HepG2 (cell line): ENCODE data around the gene B4GALT3. TPM values are rescaled to one million over a fixed set of nuclear protein-coding genes. Genes with fewer than 3 reads are reported as not detected.
A peak's percentile ranks its signal among the peaks of the same experiment; 100 is the strongest.

Source experiments
- CAMTA2 ChIP-seq: sonication (generic); formaldehyde crosslinking; IDR thresholded peaks from 2 replicates; pipeline ENCODE4 v1.4.0; 2020; ENCODE audit warnings: mild to moderate bottlenecking, missing genetic modification reagents, borderline replicate concordance
- ELF1 ChIP-seq: sonication (generic); formaldehyde crosslinking; IDR thresholded peaks from 2 replicates; pipeline ENCODE4 v1.4.0; 2020; ENCODE audit warnings: missing genetic modification reagents
- ERF ChIP-seq: IDR thresholded peaks from 2 replicates; pipeline ENCODE4 v1.6.1; 2018; ENCODE audit warnings: missing biosample characterization, missing genetic modification reagents
- HES4 ChIP-seq: sonication (generic); formaldehyde crosslinking; IDR thresholded peaks from 2 replicates; pipeline ENCODE4 v1.9.0; 2021; ENCODE audit warnings: mild to moderate bottlenecking, missing genetic modification reagents, borderline replicate concordance
- JUND ChIP-seq: sonication (generic); formaldehyde crosslinking; IDR thresholded peaks from 2 replicates; pipeline ENCODE4 v1.8.0; 2022; ENCODE audit warnings: mild to moderate bottlenecking, missing genetic modification reagents
- KDM4B ChIP-seq: sonication (generic); formaldehyde crosslinking; IDR thresholded peaks from 2 replicates; pipeline ENCODE4 v1.4.0; 2020; ENCODE audit warnings: missing genetic modification reagents
- PCBP1 ChIP-seq: fragments of 200-400 bp; formaldehyde crosslinking; IDR thresholded peaks from 2 replicates; pipeline ENCODE4 v1.6.1; 2017; ENCODE audit warnings: mild to moderate bottlenecking, low read depth, low read length, borderline replicate concordance
- ZNF547 ChIP-seq: sonication (generic); formaldehyde crosslinking; IDR thresholded peaks from 2 replicates; pipeline ENCODE4 v1.5.1; 2020; ENCODE audit warnings: mild to moderate bottlenecking, missing genetic modification reagents
- ZNF724P ChIP-seq: sonication (generic); formaldehyde crosslinking; IDR thresholded peaks from 2 replicates; pipeline ENCODE4 v1.8.0; 2022; ENCODE audit warnings: missing genetic modification reagents, borderline replicate concordance
- ZNF766 ChIP-seq: sonication (generic); formaldehyde crosslinking; IDR thresholded peaks from 2 replicates; pipeline ENCODE4 v1.5.0; 2020; ENCODE audit warnings: missing genetic modification reagents, borderline replicate concordance
- polyA plus RNA-seq, 8 experiments: library from polyadenylated mRNA; depleted of rRNA in 3 of 8; stranded (reverse) in 7 of 8; unstranded in 1 of 8; fragments of >200 nt; fragmentation: Illumina TruSeq in 4 of 8; extraction: Trizol in 4 of 8; gene quantifications; 2 replicates each; pipeline versions ENCODE4 v1.2.1 to v1.2.3, GENCODE V29; 2011 to 2016; ENCODE audit warnings: low read depth in 4 of 8, missing spikeins in 1 of 8, mixed read lengths in 1 of 8; ENCODE audit not compliant: insufficient read depth in 1 of 8
- total RNA-seq, 5 experiments: library from RNA; depleted of rRNA; stranded (reverse); fragments of >200 nt; fragmentation: Illumina TruSeq; extraction: Trizol; gene quantifications; 2 replicates each; pipeline ENCODE4 v1.2.3, GENCODE V29; 2016; ENCODE audit warnings: low read depth in 1 of 5
- TF ChIP-seq, protein P1 (sequence below): sonication (generic); formaldehyde crosslinking; IDR thresholded peaks from 2 replicates; pipeline ENCODE4 v1.4.0; 2020; ENCODE audit warnings: mild to moderate bottlenecking, missing genetic modification reagents
- TF ChIP-seq, protein P2 (sequence below): sonication (generic); formaldehyde crosslinking; IDR thresholded peaks from 2 replicates; pipeline ENCODE4 v1.5.0; 2020; ENCODE audit warnings: missing genetic modification reagents

The B4GALT3 gene
- total and polyA plus RNA-seq, 2 of the 13 experiments (the other 11 are each of a cell fraction or from before 2014, with no cell fraction given) = 35.6 to 40.4 TPM

DNA sequence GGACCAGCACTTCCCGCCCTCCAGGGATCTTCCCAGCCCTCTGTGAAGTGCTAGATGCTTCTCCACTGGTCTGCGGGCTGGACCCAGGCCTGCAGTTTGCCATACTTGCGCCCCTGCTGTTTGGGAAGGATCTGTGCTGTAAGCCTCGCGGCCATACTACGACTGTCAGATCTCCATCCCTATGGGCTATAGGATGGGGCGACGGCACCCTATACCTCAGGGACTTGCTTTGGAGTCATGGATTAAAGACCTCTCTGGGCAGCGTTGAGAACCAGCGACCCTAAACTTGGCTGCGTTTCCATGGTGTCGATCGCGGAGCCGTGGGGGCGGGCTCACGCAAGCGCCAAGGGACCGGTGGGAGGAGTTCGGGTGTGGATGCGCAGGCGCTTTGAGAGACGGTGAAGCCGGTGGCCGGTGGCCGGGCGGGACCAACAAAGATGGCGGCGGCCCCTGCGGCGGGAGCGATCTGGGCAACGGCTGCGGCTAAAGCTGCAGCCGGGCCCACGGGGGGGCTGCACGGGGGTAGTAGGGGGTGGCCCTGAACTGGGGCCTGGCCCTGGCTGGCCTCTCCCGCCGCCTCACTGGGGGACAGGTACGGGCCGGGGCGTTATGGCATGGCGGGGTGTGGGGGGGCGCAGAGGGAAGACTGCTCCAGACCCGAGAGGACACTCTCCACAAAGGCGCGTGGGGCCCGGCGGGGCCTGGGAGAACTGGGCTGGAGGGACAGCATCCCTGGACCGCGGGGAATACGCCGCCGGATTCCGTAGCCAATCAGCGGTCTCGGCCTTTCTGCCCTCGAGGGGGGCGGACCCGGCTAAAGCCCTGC, 18.0 kb downstream of the B4GALT3 start, which contains the start of gene USP21 (continued):
- TF ChIP-seq, protein P1, sequence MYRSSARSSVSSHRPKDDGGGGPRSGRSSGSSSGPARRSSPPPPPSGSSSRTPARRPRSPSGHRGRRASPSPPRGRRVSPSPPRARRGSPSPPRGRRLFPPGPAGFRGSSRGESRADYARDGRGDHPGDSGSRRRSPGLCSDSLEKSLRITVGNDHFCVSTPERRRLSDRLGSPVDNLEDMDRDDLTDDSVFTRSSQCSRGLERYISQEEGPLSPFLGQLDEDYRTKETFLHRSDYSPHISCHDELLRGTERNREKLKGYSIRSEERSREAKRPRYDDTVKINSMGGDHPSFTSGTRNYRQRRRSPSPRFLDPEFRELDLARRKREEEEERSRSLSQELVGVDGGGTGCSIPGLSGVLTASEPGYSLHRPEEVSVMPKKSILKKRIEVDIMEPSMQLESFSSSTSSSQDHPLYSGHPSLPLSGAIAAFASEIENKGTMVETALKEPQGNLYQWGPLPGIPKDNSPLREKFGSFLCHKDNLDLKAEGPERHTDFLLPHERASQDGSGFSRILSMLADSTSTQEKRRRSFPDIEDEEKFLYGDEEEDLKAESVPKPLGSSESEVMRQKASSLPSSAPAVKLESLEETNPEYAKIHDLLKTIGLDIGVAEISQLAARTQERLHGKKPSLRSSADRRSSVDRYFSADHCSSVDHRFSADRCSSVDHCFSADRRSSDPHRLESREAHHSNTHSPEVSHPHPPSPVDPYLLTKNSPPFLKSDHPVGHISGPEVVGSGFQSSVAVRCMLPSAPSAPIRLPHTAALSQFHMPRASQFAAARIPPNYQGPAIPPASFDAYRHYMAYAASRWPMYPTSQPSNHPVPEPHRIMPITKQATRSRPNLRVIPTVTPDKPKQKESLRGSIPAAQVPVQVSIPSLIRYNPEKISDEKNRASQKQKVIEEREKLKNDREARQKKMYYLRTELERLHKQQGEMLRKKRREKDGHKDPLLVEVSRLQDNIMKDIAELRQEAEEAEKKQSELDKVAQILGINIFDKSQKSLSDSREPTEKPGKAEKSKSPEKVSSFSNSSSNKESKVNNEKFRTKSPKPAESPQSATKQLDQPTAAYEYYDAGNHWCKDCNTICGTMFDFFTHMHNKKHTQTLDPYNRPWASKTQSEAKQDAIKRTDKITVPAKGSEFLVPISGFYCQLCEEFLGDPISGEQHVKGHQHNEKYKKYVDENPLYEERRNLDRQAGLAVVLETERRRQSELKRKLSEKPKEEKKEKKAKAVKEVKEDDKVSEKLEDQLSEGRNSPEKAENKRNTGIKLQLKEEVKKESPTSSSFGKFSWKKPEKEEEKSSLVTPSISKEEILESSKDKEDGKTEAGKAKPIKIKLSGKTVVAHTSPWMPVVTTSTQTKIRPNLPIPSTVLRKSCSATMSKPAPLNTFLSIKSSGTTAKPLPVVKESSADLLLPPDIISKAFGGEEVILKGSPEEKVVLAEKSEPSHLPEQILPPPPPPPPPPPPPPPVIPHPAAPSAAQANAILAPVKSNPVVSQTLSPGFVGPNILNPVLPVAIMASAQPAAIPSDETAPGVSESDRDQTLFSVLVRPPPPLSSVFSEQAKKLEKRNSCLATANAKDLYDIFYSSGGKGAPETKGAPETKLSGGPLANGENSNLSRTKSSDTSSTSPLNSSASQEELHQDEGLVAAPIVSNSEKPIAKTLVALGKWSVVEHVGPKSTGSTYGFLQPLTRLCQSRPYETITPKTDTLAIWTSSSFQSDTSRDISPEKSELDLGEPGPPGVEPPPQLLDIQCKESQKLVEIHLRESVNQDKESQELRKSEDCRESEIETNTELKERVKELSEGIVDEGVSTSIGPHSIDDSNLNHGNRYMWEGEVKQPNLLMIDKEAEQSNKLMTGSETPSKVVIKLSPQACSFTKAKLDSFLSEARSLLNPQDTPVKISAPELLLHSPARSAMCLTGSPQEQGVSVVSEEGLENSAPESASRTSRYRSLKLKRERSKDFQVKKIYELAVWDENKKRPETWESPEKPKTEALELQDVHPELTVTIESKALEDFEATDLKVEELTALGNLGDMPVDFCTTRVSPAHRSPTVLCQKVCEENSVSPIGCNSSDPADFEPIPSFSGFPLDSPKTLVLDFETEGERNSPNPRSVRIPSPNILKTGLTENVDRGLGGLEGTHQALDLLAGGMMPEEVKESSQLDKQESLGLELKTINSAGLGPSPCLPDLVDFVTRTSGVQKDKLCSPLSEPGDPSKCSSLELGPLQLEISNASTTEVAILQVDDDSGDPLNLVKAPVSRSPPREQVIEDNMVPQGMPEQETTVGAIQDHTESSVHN (CRISPR knock-in tag) = no peak
- TF ChIP-seq ERF = peak; percentile 12; the same call in 1 of the 2 replicates
- TF ChIP-seq ZNF724P (CRISPR knock-in tag) = no peak
- no peak for TF ChIP-seq KDM4B (CRISPR knock-in tag)
- no peak for TF ChIP-seq ZNF766 (CRISPR knock-in tag)
- no peak; the same call in 1 of the 2 replicates for TF ChIP-seq CAMTA2 (CRISPR knock-in tag)
- no peak for TF ChIP-seq ELF1 (CRISPR knock-in tag)
- TF ChIP-seq JUND (CRISPR knock-in tag) = 0 out of 2 replicates have a peak, but pooled peaks have one; percentile 13
- TF ChIP-seq HES4 (CRISPR knock-in tag) = peak; percentile 32; the same call in 1 of the 2 replicates
- no peak for TF ChIP-seq PCBP1
- TF ChIP-seq, protein P2, sequence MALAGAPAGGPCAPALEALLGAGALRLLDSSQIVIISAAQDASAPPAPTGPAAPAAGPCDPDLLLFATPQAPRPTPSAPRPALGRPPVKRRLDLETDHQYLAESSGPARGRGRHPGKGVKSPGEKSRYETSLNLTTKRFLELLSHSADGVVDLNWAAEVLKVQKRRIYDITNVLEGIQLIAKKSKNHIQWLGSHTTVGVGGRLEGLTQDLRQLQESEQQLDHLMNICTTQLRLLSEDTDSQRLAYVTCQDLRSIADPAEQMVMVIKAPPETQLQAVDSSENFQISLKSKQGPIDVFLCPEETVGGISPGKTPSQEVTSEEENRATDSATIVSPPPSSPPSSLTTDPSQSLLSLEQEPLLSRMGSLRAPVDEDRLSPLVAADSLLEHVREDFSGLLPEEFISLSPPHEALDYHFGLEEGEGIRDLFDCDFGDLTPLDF = no peak
- 0 out of 2 replicates have a peak, but pooled peaks have one; percentile 46 for TF ChIP-seq ZNF547 (CRISPR knock-in tag)
